ENCODE results near the gene MX2. TPM values are rescaled to one million over a fixed set of nuclear protein-coding genes. Genes with fewer than 3 reads are reported as not detected.

Gene MX2
- total and polyA plus RNA-seq, 10 of the 15 experiments (the other 5 are each of a cell fraction or from before 2014, with no cell fraction given), result 10.5 to 167 (median 46.1) TPM

GRCh38 chr21:41333752-41334151 is 28.1 kb upstream of the MX2 start (continued):
- TF ChIP-seq ATF7 (IDR thresholded peaks at IDR 0.05; ENCODE audit: low read depth), result no peak
- TF ChIP-seq MXI1 (IDR thresholded peaks at IDR 0.05; ENCODE audit: low read depth, low read length), result no peak

GRCh38 chr21:41337515-41337914 is 24.3 kb upstream of the MX2 start:
- Histone ChIP-seq H2AFZ (ENCODE audit: control insufficient read depth, low read depth, low read length) (no peak overlapping the region), H3K27me3 (replicated peaks in 1 of 2; ENCODE audit: control insufficient read depth in 2 of 2, insufficient read depth in 2 of 2, low read length in 1 of 2) (no peaks in the 10 kb centered on the region), H3K9ac (ENCODE audit: control insufficient read depth, insufficient read depth, low read length) (no peak overlapping the region), H3K4me2 (ENCODE audit: control insufficient read depth, insufficient read depth) (no peak overlapping the region), H3K4me1 (ENCODE audit: control insufficient read depth, insufficient read depth, low read length) (no peaks in the 10 kb centered on the region), H4K20me1 (ENCODE audit: control insufficient read depth, insufficient read depth) (no peaks in the 10 kb centered on the region), H3K36me3 (ENCODE audit: control insufficient read depth in 2 of 2, insufficient read depth in 2 of 2, low read length in 1 of 2) (no peaks in the 10 kb centered on the region), H3K4me3 (no peak overlapping the region), H3K9me3 (replicated peaks; ENCODE audit: control insufficient read depth, insufficient read depth, low read length) (peaks cover 3% of the 10 kb centered on the region; the same call in 1 of the 3 replicates), H3K27ac (ENCODE audit: control insufficient read depth, insufficient read depth) (no peak overlapping the region), H3K79me2 (ENCODE audit: control insufficient read depth, insufficient read depth, low read length) (no peaks in the 10 kb centered on the region)
- 72% methylated on average over 3 of the region's 3 CpGs for WGBS (ENCODE audit: insufficient coverage, insufficient replicate concordance, low lambda C conversion rate, missing lambda C conversion rate)
- no peak for DNase-seq (ENCODE audit: low read depth, low spot score)
- no TSS peak for BruUV-seq (replicated peaks)
- TF ChIP-seq HDGF (IDR thresholded peaks at IDR 0.05) (no peak), ZBTB11 (CRISPR knock-in tag; IDR thresholded peaks at IDR 0.05) (no peak), RELA (IDR thresholded peaks at IDR 0.05; ENCODE audit: borderline replicate concordance, partially characterized antibody) (no peak), SREBF2 (IDR thresholded peaks at IDR 0.05; ENCODE audit: low read length) (no peak), IKZF2 (IDR thresholded peaks at IDR 0.05) (no peak), NR2C2 (IDR thresholded peaks at IDR 0.05; ENCODE audit: borderline replicate concordance, control insufficient read depth, insufficient read length, low read depth) (peak; percentile 18), FOS (IDR thresholded peaks at IDR 0.05; ENCODE audit: borderline replicate concordance, extremely low read depth, insufficient read length) (no peak), REST (IDR thresholded peaks at IDR 0.05; ENCODE audit: low read depth, low read length) (no peak)
- in situ Hi-C loops (cut with MboI) (no loop called here), intact Hi-C loops (cut with micrococcal nuclease; ENCODE audit: unreplicated experiment) (no loop called here)
- POLR2A ChIA-PET, result no interaction called here
- SMC1A ChIA-PET (ENCODE audit: uncharacterized antibody, unreplicated experiment), result no interaction called here
- peak; percentile 23 for FAIRE-seq
- no peak for ATAC-seq
- CTCF ChIA-PET, result no interaction called here
- RAD21 ChIA-PET (ENCODE audit: unreplicated experiment), result no interaction called here

Data from GM12878 (cell line).